Measurements from ENCODE around the gene CPT1A.
"Not testable (repeated sequence)": the region's sequence is repeated elsewhere in the genome, so short reads cannot be mapped to it uniquely, and the experiment has no call there.

The CPT1A gene

GRCh38 chr11:68841718-68842426 is at the start of gene CPT1A:
Gene CPT1A (minus strand): TSS chr11:68841916. CDS start chr11:68815474, 26,442 bp downstream.
- DNase-seq (ENCODE audit: low spot score), result peak; percentile 91
- in situ Hi-C loops (cut with MboI; ENCODE audit: low pct_unique_long_range_greater_than_20kb, low sequenced_read_pairs, unreplicated experiment), result no loop called here
- TF ChIP-seq, protein P1, sequence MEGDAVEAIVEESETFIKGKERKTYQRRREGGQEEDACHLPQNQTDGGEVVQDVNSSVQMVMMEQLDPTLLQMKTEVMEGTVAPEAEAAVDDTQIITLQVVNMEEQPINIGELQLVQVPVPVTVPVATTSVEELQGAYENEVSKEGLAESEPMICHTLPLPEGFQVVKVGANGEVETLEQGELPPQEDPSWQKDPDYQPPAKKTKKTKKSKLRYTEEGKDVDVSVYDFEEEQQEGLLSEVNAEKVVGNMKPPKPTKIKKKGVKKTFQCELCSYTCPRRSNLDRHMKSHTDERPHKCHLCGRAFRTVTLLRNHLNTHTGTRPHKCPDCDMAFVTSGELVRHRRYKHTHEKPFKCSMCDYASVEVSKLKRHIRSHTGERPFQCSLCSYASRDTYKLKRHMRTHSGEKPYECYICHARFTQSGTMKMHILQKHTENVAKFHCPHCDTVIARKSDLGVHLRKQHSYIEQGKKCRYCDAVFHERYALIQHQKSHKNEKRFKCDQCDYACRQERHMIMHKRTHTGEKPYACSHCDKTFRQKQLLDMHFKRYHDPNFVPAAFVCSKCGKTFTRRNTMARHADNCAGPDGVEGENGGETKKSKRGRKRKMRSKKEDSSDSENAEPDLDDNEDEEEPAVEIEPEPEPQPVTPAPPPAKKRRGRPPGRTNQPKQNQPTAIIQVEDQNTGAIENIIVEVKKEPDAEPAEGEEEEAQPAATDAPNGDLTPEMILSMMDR (IDR thresholded peaks at IDR 0.05; ENCODE audit: extremely low read depth, insufficient read depth, missing control alignments), result no peak

DNA sequence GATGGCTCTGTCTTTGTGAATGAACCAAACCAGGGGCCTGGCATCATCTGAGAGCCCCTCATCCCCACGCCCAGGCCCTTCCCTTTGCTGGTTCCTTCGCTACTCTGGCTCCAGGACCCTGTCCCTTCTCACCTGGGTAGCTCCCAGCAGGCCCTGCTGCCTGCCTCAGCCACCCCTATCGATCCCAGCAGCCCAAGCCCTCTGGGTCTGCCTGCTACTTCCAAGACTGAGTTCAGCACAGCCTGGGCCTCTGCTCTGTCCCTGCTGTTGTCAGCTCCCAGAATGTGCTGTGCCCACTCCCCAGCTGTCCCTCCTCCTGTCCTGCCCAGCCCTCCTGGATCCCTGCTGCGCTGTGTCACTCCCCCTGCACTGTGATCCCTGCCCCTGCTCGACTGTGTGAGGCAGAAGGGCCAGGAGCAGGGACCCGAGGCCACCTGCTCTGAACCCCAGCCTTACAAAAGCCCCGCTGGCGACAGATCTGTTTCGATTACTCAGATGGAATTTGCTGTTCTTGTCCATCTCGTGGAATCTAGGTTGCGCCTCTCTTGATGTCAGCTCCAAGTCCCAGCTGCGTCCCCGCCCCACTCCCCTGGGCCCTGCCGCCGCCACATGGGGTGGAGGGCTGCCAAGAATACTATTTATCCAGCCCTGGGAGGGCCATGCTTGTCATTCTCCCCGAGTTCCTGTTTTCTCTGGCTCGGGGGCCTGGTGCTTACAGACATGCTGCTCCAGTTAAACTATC is 48.9 kb upstream of the CPT1A start:
- no peak for DNase-seq (ENCODE audit: low spot score)
- TF ChIP-seq, protein P1 (IDR thresholded peaks at IDR 0.05; ENCODE audit: extremely low read depth, insufficient read depth, missing control alignments), result no peak
- in situ Hi-C loops (cut with MboI; ENCODE audit: low pct_unique_long_range_greater_than_20kb, low sequenced_read_pairs, unreplicated experiment), result no loop called here

- DNase-seq (ENCODE audit: low spot score), result no peak
- TF ChIP-seq, protein P1 (IDR thresholded peaks at IDR 0.05; ENCODE audit: extremely low read depth, insufficient read depth, missing control alignments), result peak; percentile 19
- in situ Hi-C loops (cut with MboI; ENCODE audit: low pct_unique_long_range_greater_than_20kb, low sequenced_read_pairs, unreplicated experiment), result no loop called here
Measured at GRCh38 chr11:68889948-68890446, 48.3 kb upstream of the CPT1A start.

DNA sequence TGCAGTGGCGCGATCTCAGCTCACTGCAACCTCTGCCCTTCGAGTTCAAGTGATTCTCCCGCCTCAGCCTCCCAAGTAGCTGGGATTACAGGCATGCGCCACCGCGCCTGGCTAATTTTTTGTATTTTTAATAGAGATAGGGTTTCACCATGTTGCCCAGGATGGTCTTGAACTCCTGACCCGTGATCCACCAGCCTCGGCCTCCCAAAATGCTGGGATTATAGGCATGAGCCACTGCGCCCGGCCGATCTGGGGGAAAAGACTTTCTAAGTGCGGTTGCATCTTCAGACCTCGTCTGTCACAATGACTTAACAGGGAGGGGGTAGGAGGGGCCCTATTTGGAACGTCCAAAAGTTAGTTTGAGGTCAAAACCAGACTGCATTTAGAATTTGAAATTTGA is 43.1 kb upstream of the CPT1A start:
- in situ Hi-C loops (cut with MboI; ENCODE audit: low pct_unique_long_range_greater_than_20kb, low sequenced_read_pairs, unreplicated experiment); DNase-seq (ENCODE audit: low spot score): not testable (repeated sequence)

- DNase-seq (ENCODE audit: low spot score), result no peak
- TF ChIP-seq, protein P1 (IDR thresholded peaks at IDR 0.05; ENCODE audit: extremely low read depth, insufficient read depth, missing control alignments), result no peak
- in situ Hi-C loops (cut with MboI; ENCODE audit: low pct_unique_long_range_greater_than_20kb, low sequenced_read_pairs, unreplicated experiment), result no loop called here
Measured at GRCh38 chr11:68882391-68882790, 40.7 kb upstream of the CPT1A start.

DNA sequence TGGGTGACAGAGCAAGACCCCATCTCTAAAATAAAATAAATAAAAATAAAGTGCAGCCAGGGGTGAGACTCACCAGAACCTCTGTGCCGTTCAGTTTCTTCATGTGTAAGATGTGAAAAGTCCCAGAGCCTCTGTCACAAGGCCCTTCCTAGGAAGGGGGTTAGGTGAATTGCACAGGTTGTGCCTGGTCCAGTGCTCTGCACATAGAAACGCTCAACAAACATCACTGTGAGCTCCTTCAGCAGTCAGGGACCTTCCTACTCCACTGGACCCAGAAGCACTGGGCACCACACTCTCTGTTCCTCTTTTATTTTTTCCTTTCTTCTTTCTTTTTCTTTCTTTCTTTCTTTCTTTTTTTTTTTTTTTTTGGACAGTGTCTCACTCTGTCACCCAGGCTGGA is 39.6 kb upstream of the CPT1A start:
- DNase-seq (ENCODE audit: low spot score), result no peak
- in situ Hi-C loops (cut with MboI; ENCODE audit: low pct_unique_long_range_greater_than_20kb, low sequenced_read_pairs, unreplicated experiment), result no loop called here
- TF ChIP-seq, protein P1 (IDR thresholded peaks at IDR 0.05; ENCODE audit: extremely low read depth, insufficient read depth, missing control alignments), result no peak

GRCh38 chr11:68880851-68881250 is 39.1 kb upstream of the CPT1A start:
- in situ Hi-C loops (cut with MboI; ENCODE audit: low pct_unique_long_range_greater_than_20kb, low sequenced_read_pairs, unreplicated experiment), result no loop called here
- DNase-seq (ENCODE audit: low spot score), result no peak
- TF ChIP-seq, protein P1 (IDR thresholded peaks at IDR 0.05; ENCODE audit: extremely low read depth, insufficient read depth, missing control alignments), result no peak

Data from GM13977 (cell line).